Stromal cell of bone marrow (primary cell): ENCODE measurements around the gene FGF9.

Experiments
- DNase-seq: peaks from one replicate; pipeline ENCODE4 v3.0.0-alpha.2; 2012; ENCODE audit warnings: low read depth

FGF9 gene

GRCh38 chr13:21710163-21710562, 39.3 kb downstream of the FGF9 start:
- no peak for DNase-seq

- DNase-seq, result no peak
Measured at GRCh38 chr13:21717817-21718216, 46.9 kb downstream of the FGF9 start.

GRCh38 chr13:21719463-21719862, 48.6 kb downstream of the FGF9 start:
- DNase-seq, result no peak

GRCh38 chr13:21723807-21724505, 53.1 kb downstream of the FGF9 start:
- no peak for DNase-seq

GRCh38 chr13:21730186-21730880, 59.5 kb downstream of the FGF9 start:
- no peak for DNase-seq

- no peak for DNase-seq
Measured at GRCh38 chr13:21733475-21734263, 62.8 kb downstream of the FGF9 start.

GRCh38 chr13:21734961-21735360, 64.1 kb downstream of the FGF9 start:
- DNase-seq, result no peak

- DNase-seq, result no peak
Measured at GRCh38 chr13:21735701-21736401, 65.0 kb downstream of the FGF9 start.

- no peak for DNase-seq
Measured at GRCh38 chr13:21736926-21737325, 66.1 kb downstream of the FGF9 start.

GRCh38 chr13:21738630-21739029, 67.8 kb downstream of the FGF9 start:
- DNase-seq, result no peak

GRCh38 chr13:21739771-21740170, 68.9 kb downstream of the FGF9 start:
- no peak for DNase-seq

- no peak for DNase-seq
Measured at GRCh38 chr13:21741396-21741979, 70.6 kb downstream of the FGF9 start.

GRCh38 chr13:21742096-21742495, 71.2 kb downstream of the FGF9 start:
- DNase-seq, result no peak

- no peak for DNase-seq
Measured at GRCh38 chr13:21744149-21744548, 73.3 kb downstream of the FGF9 start.

GRCh38 chr13:21745307-21745706, 74.4 kb downstream of the FGF9 start:
- no peak for DNase-seq

GRCh38 chr13:21747456-21747855, 76.6 kb downstream of the FGF9 start:
- no peak for DNase-seq

- no peak for DNase-seq
Measured at GRCh38 chr13:21748166-21748565, 77.3 kb downstream of the FGF9 start.

GRCh38 chr13:21749410-21749809, 78.5 kb downstream of the FGF9 start:
- no peak for DNase-seq

GRCh38 chr13:21752501-21752900, 81.6 kb downstream of the FGF9 start:
- DNase-seq, result no peak

- no peak for DNase-seq
Measured at GRCh38 chr13:21753117-21753729, 82.3 kb downstream of the FGF9 start.
